ENCODE data around the gene PCBD1. TPM values are rescaled to one million over a fixed set of nuclear protein-coding genes. Genes with fewer than 3 reads are reported as not detected.
"Not testable (repeated sequence)": the region's sequence is repeated elsewhere in the genome, so short reads cannot be mapped to it uniquely, and the experiment has no call there.

PCBD1 gene
- total RNA-seq, 1 donor from 2014 or later = 23.9 TPM

GRCh38 chr10:70872291-70872690 is 16.1 kb downstream of the PCBD1 start:
- no peak for TF ChIP-seq CTCF (IDR thresholded peaks at IDR 0.05; ENCODE audit: unreplicated experiment)
- Mint-ChIP-seq H3K4me3 (ENCODE audit: unreplicated experiment) (no peak overlapping the region), H3K27me3 (ENCODE audit: unreplicated experiment) (no peaks in the 10 kb centered on the region), H3K9me3 (ENCODE audit: unreplicated experiment) (no peaks in the 10 kb centered on the region), H3K27ac (ENCODE audit: unreplicated experiment) (no peak overlapping the region), H3K36me3 (ENCODE audit: low read depth, unreplicated experiment) (peaks cover 23% of the 10 kb centered on the region), H3K4me1 (ENCODE audit: unreplicated experiment) (peaks cover 10% of the 10 kb centered on the region)
- DNase-seq (ENCODE audit: low spot score) = no peak

GRCh38 chr10:70866424-70866823 is 21.9 kb downstream of the PCBD1 start:
- no peak overlapping the region for H3K27ac Mint-ChIP-seq (ENCODE audit: unreplicated experiment)
- DNase-seq (ENCODE audit: low spot score) = no peak
- H3K9me3 Mint-ChIP-seq (ENCODE audit: unreplicated experiment) = no peaks in the 10 kb centered on the region
- H3K27me3 Mint-ChIP-seq (ENCODE audit: unreplicated experiment) = peaks cover 5% of the 10 kb centered on the region
- peaks cover 21% of the 10 kb centered on the region for H3K4me1 Mint-ChIP-seq (ENCODE audit: unreplicated experiment)
- peaks cover 10% of the 10 kb centered on the region for H3K36me3 Mint-ChIP-seq (ENCODE audit: low read depth, unreplicated experiment)
- no peak for TF ChIP-seq CTCF (IDR thresholded peaks at IDR 0.05; ENCODE audit: unreplicated experiment)
- H3K4me3 Mint-ChIP-seq (ENCODE audit: unreplicated experiment) = no peak overlapping the region

- no peak for TF ChIP-seq CTCF (IDR thresholded peaks at IDR 0.05; ENCODE audit: unreplicated experiment)
- H3K4me3 Mint-ChIP-seq (ENCODE audit: unreplicated experiment) = no peak overlapping the region
- H3K36me3 Mint-ChIP-seq (ENCODE audit: low read depth, unreplicated experiment) = peaks cover 23% of the 10 kb centered on the region
- H3K27ac Mint-ChIP-seq (ENCODE audit: unreplicated experiment) = peak overlapping the region; percentile 90
- H3K27me3 Mint-ChIP-seq (ENCODE audit: unreplicated experiment) = peaks cover 5% of the 10 kb centered on the region
- no peaks in the 10 kb centered on the region for H3K9me3 Mint-ChIP-seq (ENCODE audit: unreplicated experiment)
- no peak for DNase-seq (ENCODE audit: low spot score)
- H3K4me1 Mint-ChIP-seq (ENCODE audit: unreplicated experiment) = peaks cover 21% of the 10 kb centered on the region
These were observed 23.4 kb downstream of the PCBD1 start for GRCh38 chr10:70864935-70865334.

GRCh38 chr10:70863470-70864160 is 24.8 kb downstream of the PCBD1 start:
- Mint-ChIP-seq H3K4me3 (ENCODE audit: unreplicated experiment) (no peak overlapping the region), H3K4me1 (ENCODE audit: unreplicated experiment) (peaks cover 21% of the 10 kb centered on the region), H3K36me3 (ENCODE audit: low read depth, unreplicated experiment) (peaks cover 25% of the 10 kb centered on the region), H3K27ac (ENCODE audit: unreplicated experiment) (no peak overlapping the region), H3K9me3 (ENCODE audit: unreplicated experiment) (no peaks in the 10 kb centered on the region), H3K27me3 (ENCODE audit: unreplicated experiment) (peaks cover 5% of the 10 kb centered on the region)
- no peak for DNase-seq (ENCODE audit: low spot score)
- no peak for TF ChIP-seq CTCF (IDR thresholded peaks at IDR 0.05; ENCODE audit: unreplicated experiment)

GRCh38 chr10:70861495-70862197 is 26.7 kb downstream of the PCBD1 start:
- not testable (repeated sequence) for DNase-seq (ENCODE audit: low spot score); H3K27ac Mint-ChIP-seq (ENCODE audit: unreplicated experiment); H3K4me3 Mint-ChIP-seq (ENCODE audit: unreplicated experiment); H3K27me3 Mint-ChIP-seq (ENCODE audit: unreplicated experiment); H3K9me3 Mint-ChIP-seq (ENCODE audit: unreplicated experiment)
- Mint-ChIP-seq H3K36me3 (ENCODE audit: low read depth, unreplicated experiment) (peaks cover 25% of the 10 kb centered on the region), H3K4me1 (ENCODE audit: unreplicated experiment) (peaks cover 24% of the 10 kb centered on the region)

Measured in endothelial cell (in vitro differentiated cells).